HepG2 (cell line): ENCODE results near the gene PRDX2. TPM values are rescaled to one million over a fixed set of nuclear protein-coding genes. Genes with fewer than 3 reads are reported as not detected.

ENCODE experiments used
- CAMTA2 ChIP-seq: sonication (generic); formaldehyde crosslinking; IDR thresholded peaks from 2 replicates; pipeline ENCODE4 v1.4.0; 2020; ENCODE audit warnings: mild to moderate bottlenecking, missing genetic modification reagents, borderline replicate concordance
- CCAR2 ChIP-seq: fragments of 200-400 bp; formaldehyde crosslinking; optimal IDR thresholded peaks from 2 replicates; pipeline ENCODE3; 2018; ENCODE audit warnings: low read depth, mild to moderate bottlenecking, low read length, moderate library complexity
- CCDC6 ChIP-seq: sonication (generic); formaldehyde crosslinking; IDR thresholded peaks from 2 replicates; pipeline ENCODE4 v1.8.1; 2022; ENCODE audit warnings: mild to moderate bottlenecking, missing genetic modification reagents, moderate library complexity
- EEA1 ChIP-seq: sonication (generic); formaldehyde crosslinking; IDR thresholded peaks from 2 replicates; pipeline ENCODE4 v1.5.1; 2020; ENCODE audit warnings: mild to moderate bottlenecking, missing genetic modification reagents, borderline replicate concordance
- ERF ChIP-seq: IDR thresholded peaks from 2 replicates; pipeline ENCODE4 v1.6.1; 2018; ENCODE audit warnings: missing biosample characterization, missing genetic modification reagents
- FOXA3 ChIP-seq: IDR thresholded peaks from 2 replicates; pipeline ENCODE4 v1.6.1; 2016; ENCODE audit warnings: missing genetic modification reagents, missing compliant biosample characterization
- GLI4 ChIP-seq: sonication (generic); formaldehyde crosslinking; IDR thresholded peaks from 2 replicates; pipeline ENCODE4 v1.5.1; 2020; ENCODE audit warnings: missing genetic modification reagents, mild to moderate bottlenecking, moderate library complexity, borderline replicate concordance
- HES4 ChIP-seq: sonication (generic); formaldehyde crosslinking; IDR thresholded peaks from 2 replicates; pipeline ENCODE4 v1.9.0; 2021; ENCODE audit warnings: mild to moderate bottlenecking, missing genetic modification reagents, borderline replicate concordance
- HNRNPK ChIP-seq: fragments of 200-400 bp; formaldehyde crosslinking; IDR thresholded peaks from 2 replicates; pipeline ENCODE4 v1.6.1; 2018; ENCODE audit warnings: low read length, low read depth, moderate library complexity, mild to moderate bottlenecking; ENCODE audit not compliant: poor library complexity, severe bottlenecking
- HNRNPL ChIP-seq: fragments of 200-400 bp; formaldehyde crosslinking; IDR thresholded peaks from 2 replicates; pipeline ENCODE4 v1.6.1; 2017; ENCODE audit warnings: mild to moderate bottlenecking, low read depth, low read length
- HOXA5 ChIP-seq: sonication (generic); formaldehyde crosslinking; IDR thresholded peaks from 2 replicates; pipeline ENCODE4 v1.4.0; 2020; ENCODE audit warnings: missing genetic modification reagents
- HOXA9 ChIP-seq: sonication (generic); formaldehyde crosslinking; IDR thresholded peaks from 2 replicates; pipeline ENCODE4 v1.8.1; 2022; ENCODE audit warnings: missing genetic modification reagents, mild to moderate bottlenecking, moderate library complexity, borderline replicate concordance
- IRF1 ChIP-seq: sonication (generic); formaldehyde crosslinking; IDR thresholded peaks from 2 replicates; pipeline ENCODE4 v1.4.0; 2020; ENCODE audit warnings: low read depth, mild to moderate bottlenecking, missing genetic modification reagents
- KLF9 ChIP-seq: IDR thresholded peaks from 2 replicates; pipeline ENCODE4 v1.6.1; 2016; ENCODE audit warnings: low read depth
- LCORL ChIP-seq, 2 experiments: fragments of 450-650 bp in 1 of 2; sonication (generic) in 1 of 2; formaldehyde crosslinking in 1 of 2; IDR thresholded peaks; 2 replicates each; pipeline versions ENCODE4 v1.5.0 to v1.6.1; 2017 to 2020; ENCODE audit warnings: antibody characterized with exemption in 1 of 2, missing genetic modification reagents in 1 of 2
- MAF1 ChIP-seq: sonication (generic); formaldehyde crosslinking; IDR thresholded peaks from 2 replicates; pipeline ENCODE4 v1.5.0; 2020; ENCODE audit warnings: missing genetic modification reagents, borderline replicate concordance
- NONO ChIP-seq, 2 experiments: fragments of 450-650 bp in 1 of 2; sonication (generic) in 1 of 2; formaldehyde crosslinking in 1 of 2; IDR thresholded peaks in 1 of 2; conservative IDR thresholded peaks in 1 of 2; 2 replicates each; pipeline versions ENCODE4 v1.6.1 to v1.8.0; 2017 to 2022; ENCODE audit warnings: mild to moderate bottlenecking in 1 of 2, missing genetic modification reagents in 1 of 2, moderate library complexity in 1 of 2
- PHF5A ChIP-seq: IDR thresholded peaks from one replicate; pipeline ENCODE4 v1.6.1; 2018; ENCODE audit warnings: low read depth, missing genetic modification reagents; ENCODE audit not compliant: unreplicated experiment
- RFXANK ChIP-seq: IDR thresholded peaks from 2 replicates; pipeline ENCODE4 v1.6.1; 2016
- SETDB1 ChIP-seq: sonication (generic); formaldehyde crosslinking; IDR thresholded peaks from 2 replicates; pipeline ENCODE4 v1.5.1; 2020; ENCODE audit warnings: missing genetic modification reagents, mild to moderate bottlenecking, borderline replicate concordance
- ZGPAT ChIP-seq: IDR thresholded peaks from 2 replicates; pipeline ENCODE4 v1.6.1; 2016; ENCODE audit warnings: mild to moderate bottlenecking
- ZNF224 ChIP-seq: sonication (generic); formaldehyde crosslinking; IDR thresholded peaks from 2 replicates; pipeline ENCODE4 v1.5.0; 2020; ENCODE audit warnings: mild to moderate bottlenecking, missing genetic modification reagents
- ZNF383 ChIP-seq: sonication (generic); formaldehyde crosslinking; IDR thresholded peaks from 2 replicates; pipeline ENCODE4 v1.4.0; 2020; ENCODE audit warnings: missing genetic modification reagents, mild to moderate bottlenecking, borderline replicate concordance
- ZNF747 ChIP-seq: sonication (generic); formaldehyde crosslinking; IDR thresholded peaks from 2 replicates; pipeline ENCODE4 v1.8.1; 2023; ENCODE audit warnings: missing genetic modification reagents, mild to moderate bottlenecking, borderline replicate concordance
- ZZZ3 ChIP-seq: sonication (generic); formaldehyde crosslinking; IDR thresholded peaks from 2 replicates; pipeline ENCODE4 v1.4.0; 2020; ENCODE audit warnings: missing genetic modification reagents, mild to moderate bottlenecking, borderline replicate concordance
- polyA plus RNA-seq, 8 experiments: library from polyadenylated mRNA; depleted of rRNA in 3 of 8; stranded (reverse) in 7 of 8; unstranded in 1 of 8; fragments of >200 nt; fragmentation: Illumina TruSeq in 4 of 8; extraction: Trizol in 4 of 8; gene quantifications; 2 replicates each; pipeline versions ENCODE4 v1.2.1 to v1.2.3, GENCODE V29; 2011 to 2016; ENCODE audit warnings: low read depth in 4 of 8, missing spikeins in 1 of 8, mixed read lengths in 1 of 8; ENCODE audit not compliant: insufficient read depth in 1 of 8
- total RNA-seq, 5 experiments: library from RNA; depleted of rRNA; stranded (reverse); fragments of >200 nt; fragmentation: Illumina TruSeq; extraction: Trizol; gene quantifications; 2 replicates each; pipeline ENCODE4 v1.2.3, GENCODE V29; 2016; ENCODE audit warnings: low read depth in 1 of 5
- TF ChIP-seq, protein P1 (sequence below): sonication (generic); formaldehyde crosslinking; conservative IDR thresholded peaks from 2 replicates; pipeline ENCODE4 v1.4.0; 2020; ENCODE audit warnings: missing genetic modification reagents

PRDX2 gene
- total and polyA plus RNA-seq, 2 of the 13 experiments (the other 11 are each of a cell fraction or from before 2014, with no cell fraction given), result 218 to 381 TPM

DNA sequence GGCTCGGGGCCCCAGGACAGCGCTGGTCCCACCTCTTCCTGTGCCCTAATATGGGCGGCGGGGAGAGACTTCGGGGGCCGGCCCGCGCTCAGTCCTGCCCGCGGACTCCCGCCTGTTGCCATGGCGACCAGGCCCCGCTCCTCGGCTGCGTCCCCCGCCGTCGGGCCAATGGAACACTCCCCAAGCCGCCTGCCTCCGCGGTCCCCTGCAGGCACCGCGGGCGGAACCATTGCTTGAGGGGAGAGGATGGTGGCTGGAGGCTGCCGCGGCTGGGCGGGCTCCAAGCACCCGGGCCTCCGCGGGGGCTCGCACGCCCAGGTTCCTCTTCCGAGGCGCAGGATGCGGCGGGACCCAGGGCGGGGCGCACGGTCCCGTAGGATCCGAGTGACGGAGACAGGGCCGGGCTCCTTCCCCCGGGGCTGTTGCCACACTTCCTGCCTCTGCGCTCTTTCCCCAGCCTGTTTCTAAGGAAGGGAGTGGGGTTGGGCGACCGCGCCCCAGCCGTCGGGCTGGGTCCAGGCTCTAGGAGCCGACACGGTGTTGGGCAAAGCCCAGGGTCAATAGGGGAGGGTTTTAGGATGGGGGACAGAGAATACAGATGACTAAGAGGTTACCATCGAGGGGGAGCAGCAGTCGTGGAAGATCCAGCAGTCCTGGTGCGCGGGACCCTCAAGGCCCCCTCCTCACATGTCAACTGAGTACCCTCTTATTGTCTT, 11.5 kb downstream of the PRDX2 start (continued):
- TF ChIP-seq HOXA5 (CRISPR knock-in tag), result no peak
- TF ChIP-seq ZZZ3 (CRISPR knock-in tag), result no peak
- TF ChIP-seq GLI4 (CRISPR knock-in tag), result 0 out of 2 replicates have a peak, but pooled peaks have one; percentile 21
- TF ChIP-seq HES4, result no peak
- no peak for TF ChIP-seq IRF1
- no peak for TF ChIP-seq EEA1 (CRISPR knock-in tag)
- no peak for TF ChIP-seq NONO (IDR thresholded peaks at IDR 0.05)
- TF ChIP-seq NONO (CRISPR knock-in tag; conservative IDR thresholded peaks at IDR 0.05), result 0 out of 2 replicates have a peak, but pooled peaks have one; percentile 38
- no peak for TF ChIP-seq LCORL (IDR thresholded peaks at IDR 0.05)
- peak; percentile 64; the same call in 1 of the 2 replicates for TF ChIP-seq LCORL (CRISPR knock-in tag; IDR thresholded peaks at IDR 0.05)
- no peak for TF ChIP-seq PHF5A (CRISPR knock-in tag)
- no peak for TF ChIP-seq KLF9 (CRISPR knock-in tag)
- TF ChIP-seq HNRNPK, result peak; percentile 31
- no peak for TF ChIP-seq CCAR2
- no peak for TF ChIP-seq ZNF383
- TF ChIP-seq MAF1 (CRISPR knock-in tag), result no peak
- no peak for TF ChIP-seq SETDB1 (CRISPR knock-in tag)
- TF ChIP-seq ERF, result peak; percentile 55; the same call in 1 of the 2 replicates
- TF ChIP-seq FOXA3, result peak; percentile 21; the same call in 1 of the 2 replicates
- no peak for TF ChIP-seq RFXANK (CRISPR knock-in tag)
- no peak for TF ChIP-seq HOXA9 (CRISPR knock-in tag)
- peak; percentile 71; the same call in 1 of the 2 replicates for TF ChIP-seq ZGPAT
- TF ChIP-seq ZNF747 (CRISPR knock-in tag), result no peak
- TF ChIP-seq ZNF224 (CRISPR knock-in tag), result no peak
- TF ChIP-seq, protein P1, sequence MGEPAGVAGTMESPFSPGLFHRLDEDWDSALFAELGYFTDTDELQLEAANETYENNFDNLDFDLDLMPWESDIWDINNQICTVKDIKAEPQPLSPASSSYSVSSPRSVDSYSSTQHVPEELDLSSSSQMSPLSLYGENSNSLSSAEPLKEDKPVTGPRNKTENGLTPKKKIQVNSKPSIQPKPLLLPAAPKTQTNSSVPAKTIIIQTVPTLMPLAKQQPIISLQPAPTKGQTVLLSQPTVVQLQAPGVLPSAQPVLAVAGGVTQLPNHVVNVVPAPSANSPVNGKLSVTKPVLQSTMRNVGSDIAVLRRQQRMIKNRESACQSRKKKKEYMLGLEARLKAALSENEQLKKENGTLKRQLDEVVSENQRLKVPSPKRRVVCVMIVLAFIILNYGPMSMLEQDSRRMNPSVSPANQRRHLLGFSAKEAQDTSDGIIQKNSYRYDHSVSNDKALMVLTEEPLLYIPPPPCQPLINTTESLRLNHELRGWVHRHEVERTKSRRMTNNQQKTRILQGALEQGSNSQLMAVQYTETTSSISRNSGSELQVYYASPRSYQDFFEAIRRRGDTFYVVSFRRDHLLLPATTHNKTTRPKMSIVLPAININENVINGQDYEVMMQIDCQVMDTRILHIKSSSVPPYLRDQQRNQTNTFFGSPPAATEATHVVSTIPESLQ (CRISPR knock-in tag), result no peak
- no peak for TF ChIP-seq CCDC6
- TF ChIP-seq CAMTA2, result no peak
- no peak for TF ChIP-seq HNRNPL
